Endothelial cell of umbilical vein (primary cell): Measurements from ENCODE around the gene RFNG. TPM values are rescaled to one million over a fixed set of nuclear protein-coding genes. Genes with fewer than 3 reads are reported as not detected.

ENCODE experiments used
- BruUV-seq: library from RNA; stranded (reverse); fragments of 400-500 nt; replicated peaks from 2 replicates; lab custom pipeline; 2021; lab: Mats Ljungman, UMichigan
- CTCF ChIA-PET: fragments of 300-600, 350-600 bp; sonication (Branson Sonifier 250); formaldehyde crosslinking; loops from one replicate; lab custom pipeline; 2021; ENCODE audit warnings: antibody characterized with exemption, inconsistent platforms; lab: Charles Lee
- POLR2A ChIA-PET: fragments of 300-600, 350-600 bp; sonication (Branson Sonifier 250); formaldehyde crosslinking; loops from one replicate; lab custom pipeline; 2021; ENCODE audit warnings: antibody characterized with exemption, inconsistent platforms; lab: Charles Lee
- DNase-seq: peaks from one replicate; pipeline ENCODE4 v3.0.0-alpha.2; 2011; ENCODE audit warnings: low read depth, low spot score
- FAIRE-seq: peaks from 2 replicates; lab custom pipeline; 2011; peaks lifted over from hg19 to GRCh38; lab: Jason Lieb, UNC
- H2AFZ ChIP-seq: 2 replicates; pipeline ENCODE4 v1.6.0; 2012; ENCODE audit warnings: low read depth, low read length, control low read depth, inconsistent platforms
- H3K27ac ChIP-seq: 2 replicates; pipeline ENCODE4 v1.5.1; 2011; ENCODE audit warnings: low read depth, mild to moderate bottlenecking, control low read depth, low read length, moderate library complexity; ENCODE audit not compliant: insufficient read depth
- H3K27me3 ChIP-seq, 2 experiments: 2 replicates each; pipeline versions ENCODE4 v1.6.0 to v1.6.1; 2011; ENCODE audit warnings: low read length in 2 of 2, mixed read lengths in 1 of 2; ENCODE audit not compliant: control insufficient read depth in 2 of 2, insufficient read depth in 2 of 2
- H3K36me3 ChIP-seq, 2 experiments: 2 replicates in 1 of 2; 3 replicates in 1 of 2; pipeline ENCODE4 v1.5.1; 2011; ENCODE audit warnings: low read length in 2 of 2, mild to moderate bottlenecking in 1 of 2, moderate library complexity in 1 of 2; ENCODE audit not compliant: control insufficient read depth in 2 of 2, insufficient read depth in 2 of 2; ENCODE audit errors: extremely low read depth in 1 of 2
- H3K4me1 ChIP-seq: 3 replicates; pipeline ENCODE4 v1.5.1; 2011; ENCODE audit warnings: mild to moderate bottlenecking, low read length; ENCODE audit not compliant: control insufficient read depth, insufficient read depth; ENCODE audit errors: extremely low read depth
- H3K4me2 ChIP-seq: 2 replicates; pipeline ENCODE4 v1.6.1; 2011; ENCODE audit warnings: low read length, control low read depth, mixed read lengths; ENCODE audit not compliant: insufficient read depth
- H3K4me3 ChIP-seq, 3 experiments: fragments of 200-600 bp in 1 of 3; sonication (generic), shearing (Covaris generic) in 1 of 3; replicated peaks in 1 of 3; 2 replicates each; pipeline ENCODE4 v1.5.1; 2011 to 2016; ENCODE audit warnings: control low read depth in 3 of 3, low read length in 3 of 3, mild to moderate bottlenecking in 2 of 3, inconsistent platforms in 1 of 3, low read depth in 1 of 3, moderate library complexity in 1 of 3; ENCODE audit not compliant: insufficient read depth in 1 of 3
- H3K79me2 ChIP-seq: 2 replicates; pipeline ENCODE4 v1.6.0; 2012; ENCODE audit warnings: low read length, inconsistent platforms; ENCODE audit not compliant: control insufficient read depth, insufficient read depth
- H3K9ac ChIP-seq: replicated peaks from 2 replicates; pipeline ENCODE3; 2011; ENCODE audit warnings: low read length, control low read depth; ENCODE audit not compliant: insufficient read depth; ENCODE audit errors: extremely low read depth
- H3K9me1 ChIP-seq: replicated peaks from 3 replicates; pipeline ENCODE4 v1.6.0; 2011; ENCODE audit warnings: mild to moderate bottlenecking, low read length; ENCODE audit not compliant: control insufficient read depth, insufficient read depth; ENCODE audit errors: extremely low read depth
- H3K9me3 ChIP-seq: replicated peaks from 2 replicates; pipeline ENCODE4 v1.5.1; 2012; ENCODE audit warnings: low read length, inconsistent platforms; ENCODE audit not compliant: control insufficient read depth, insufficient read depth
- H4K20me1 ChIP-seq: replicated peaks from 2 replicates; pipeline ENCODE3; 2011; ENCODE audit warnings: mild to moderate bottlenecking, low read length; ENCODE audit not compliant: control insufficient read depth, insufficient read depth; ENCODE audit errors: extremely low read depth
- CTCF ChIP-seq, 2 donors: IDR thresholded peaks; 1 replicate in 1 of 2; 2 replicates in 1 of 2; pipeline ENCODE4 v1.5.1; 2011; ENCODE audit warnings: low read length in 2 of 2, mild to moderate bottlenecking in 2 of 2, moderate library complexity in 2 of 2, control low read depth in 1 of 2, inconsistent platforms in 1 of 2, low read depth in 1 of 2; ENCODE audit not compliant: insufficient read depth in 1 of 2; ENCODE audit errors: extremely low read depth in 1 of 2
- EZH2 ChIP-seq: IDR thresholded peaks from 2 replicates; pipeline ENCODE4 v1.6.1; 2012; ENCODE audit warnings: borderline replicate concordance, low read depth, mild to moderate bottlenecking, moderate library complexity, low read length, inconsistent platforms; ENCODE audit not compliant: severe bottlenecking
- FOS ChIP-seq: IDR thresholded peaks from 2 replicates; pipeline ENCODE4 v1.6.1; 2011; ENCODE audit warnings: mild to moderate bottlenecking, low read length, moderate library complexity, borderline replicate concordance; ENCODE audit not compliant: insufficient read depth
- GATA2 ChIP-seq: IDR thresholded peaks from 2 replicates; pipeline ENCODE4 v1.7.0; 2011; ENCODE audit warnings: low read depth, mild to moderate bottlenecking, moderate library complexity, mixed read lengths, low read length; ENCODE audit not compliant: insufficient read length, insufficient read depth
- JUN ChIP-seq: IDR thresholded peaks from 2 replicates; pipeline ENCODE4 v1.6.1; 2011; ENCODE audit warnings: borderline replicate concordance, low read depth; ENCODE audit not compliant: insufficient read length, insufficient read depth
- MYC ChIP-seq: IDR thresholded peaks from one replicate; pipeline ENCODE4 v1.6.1; 2011; ENCODE audit warnings: mild to moderate bottlenecking, low read depth, low read length
- POLR2A ChIP-seq: IDR thresholded peaks from 2 replicates; pipeline ENCODE4 v1.6.1; 2012; ENCODE audit warnings: low read depth, mild to moderate bottlenecking, control low read depth, low read length
- POLR2AphosphoS5 ChIP-seq: IDR thresholded peaks from 2 replicates; pipeline ENCODE4 v1.6.1; 2012; ENCODE audit warnings: low read depth, mild to moderate bottlenecking, control low read depth, low read length, moderate library complexity; ENCODE audit not compliant: insufficient read depth
- dilution Hi-C: fragments of 300-500 bp; cut with MboI; formaldehyde crosslinking; loops from one replicate; pipeline ENCODE4 v1.15.0; 2019; ENCODE audit warnings: low sequenced_read_pairs; ENCODE audit not compliant: extremely low pct_ligation_motif_present
- intact Hi-C: fragments of 100-400 bp; cut with micrococcal nuclease; formaldehyde crosslinking; loops from one replicate; pipeline ENCODE4 v1.10.0; 2022
- polyA plus RNA-seq, 4 experiments: library from polyadenylated mRNA; depleted of rRNA in 3 of 4; stranded (reverse) in 3 of 4; unstranded in 1 of 4; fragments of >200 nt; gene quantifications; 2 replicates each; pipeline versions ENCODE4 v1.2.1 to v1.2.3, GENCODE V29; 2011 to 2012; ENCODE audit warnings: missing spikeins in 1 of 4
- total RNA-seq: library from RNA; stranded (reverse); gene quantifications from 2 replicates; pipeline ENCODE4 v1.2.3, GENCODE V29; 2021
- TF ChIP-seq, protein P1 (sequence below): IDR thresholded peaks from 2 replicates; pipeline ENCODE4 v1.6.1; 2011; ENCODE audit not compliant: insufficient read depth, insufficient read length

Gene RFNG
- total and polyA plus RNA-seq, 2 donors (not counting 3 experiments of a cell fraction or from before 2014, with no cell fraction given), result 33.7 to 40.0 TPM

GRCh38 chr17:82091264-82092066 lies 39.9 kb upstream of the RFNG start:
- Histone ChIP-seq H3K27me3 (no peaks in the 10 kb centered on the region), H4K20me1 (no peaks in the 10 kb centered on the region), H3K27ac (no peak overlapping the region), H3K4me1 (peaks cover 7% of the 10 kb centered on the region), H3K79me2 (peaks cover 40% of the 10 kb centered on the region), H3K4me3 (no peak overlapping the region), H3K36me3 (peaks cover 38 to 72% of the 10 kb centered on the region in 2 experiments), H3K9me1 (no peaks in the 10 kb centered on the region), H3K9ac (no peak overlapping the region), H3K4me2 (no peak overlapping the region), H2AFZ (no peak overlapping the region), H3K9me3 (no peaks in the 10 kb centered on the region)
- DNase-seq (no peak), FAIRE-seq (no peak)
- TF ChIP-seq, protein P1, sequence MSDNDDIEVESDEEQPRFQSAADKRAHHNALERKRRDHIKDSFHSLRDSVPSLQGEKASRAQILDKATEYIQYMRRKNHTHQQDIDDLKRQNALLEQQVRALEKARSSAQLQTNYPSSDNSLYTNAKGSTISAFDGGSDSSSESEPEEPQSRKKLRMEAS, result no peak
- TF ChIP-seq POLR2A (no peak), EZH2 (no peak), POLR2AphosphoS5 (no peak), FOS (no peak), CTCF (IDR thresholded peaks at IDR 0.05; ENCODE audit: extremely low read depth in 1 of 2, insufficient read depth in 1 of 2, low read depth in 1 of 2, low read length in 2 of 2) (no peak), GATA2 (no peak), MYC (no peak), JUN (no peak)
- POLR2A ChIA-PET, result no interaction called here
- CTCF ChIA-PET, result no interaction called here
- dilution Hi-C loops (no loop called here), intact Hi-C loops (no loop called here)
- no TSS peak for BruUV-seq
